Measurements from ENCODE around the gene UBE2G1. TPM values are rescaled to one million over a fixed set of nuclear protein-coding genes. Genes with fewer than 3 reads are reported as not detected.

Gene UBE2G1
- total and polyA plus RNA-seq, 2 of the 8 experiments (the other 6 are each of a cell fraction or from before 2014, with no cell fraction given): 73.9 to 170 TPM

- Histone ChIP-seq H2BK5ac (ENCODE audit: low read depth, low read length) (peak overlapping the region; percentile 100; the same call in 1 of the 2 replicates), H2BK20ac (ENCODE audit: low read length) (peak overlapping the region; percentile 99), H4K5ac (ENCODE audit: insufficient read length, low read depth, low read length) (peak overlapping the region; percentile 47), H3K27ac (ENCODE audit: low read depth, low read length) (peak overlapping the region; percentile 99; the same call in 1 of the 2 replicates), H4K20me1 (replicated peaks in 1 of 2; ENCODE audit: control insufficient read depth in 1 of 2, insufficient read depth in 2 of 2, low read length in 2 of 2) (no peaks in the 10 kb centered on the region), H3K79me1 (ENCODE audit: low read depth, low read length) (no peaks in the 10 kb centered on the region), H3K4me1 (replicated peaks in 1 of 4; ENCODE audit: control insufficient read depth in 3 of 4, insufficient read depth in 4 of 4, low read length in 3 of 4) (peaks cover 3 to 19% (median 15%) of the 10 kb centered on the region in 4 experiments), H3K14ac (ENCODE audit: insufficient read length) (no peak overlapping the region), H3K4me2 (ENCODE audit: insufficient read depth in 1 of 2, low read depth in 2 of 2, low read length in 2 of 2) (no peak overlapping the region; a peak in 1 of 4 replicates), H2AK5ac (ENCODE audit: low read depth, low read length) (peak overlapping the region; percentile 98), H3K23ac (ENCODE audit: insufficient read length) (no peak overlapping the region), H2BK120ac (replicated peaks; ENCODE audit: low read depth, low read length) (peak overlapping the region; percentile 47), H3K56ac (replicated peaks; ENCODE audit: insufficient read length, low read depth, low read length) (no peak overlapping the region), H3K4me3 (ENCODE audit: extremely low read depth in 1 of 4, insufficient read depth in 2 of 4, low read depth in 3 of 4, low read length in 4 of 4) (no peak overlapping the region), H2BK15ac (ENCODE audit: low read length) (peak overlapping the region; percentile 88; the same call in 1 of the 2 replicates), H2BK12ac (ENCODE audit: low read depth, low read length) (peak overlapping the region; percentile 100), H3K4ac (replicated peaks; ENCODE audit: insufficient read length, low read depth, low read length) (peak overlapping the region; percentile 12), H3K36me3 (ENCODE audit: control insufficient read depth in 2 of 4, insufficient read depth in 4 of 4, low read length in 3 of 4) (no peaks in the 10 kb centered on the region), H3K27me3 (replicated peaks in 1 of 4; ENCODE audit: control insufficient read depth in 3 of 4, extremely low read depth in 1 of 4, insufficient read depth in 3 of 4, low read length in 3 of 4) (no peaks in the 10 kb centered on the region; a peak in 1 of 7 replicates), H3K79me2 (ENCODE audit: control insufficient read depth in 1 of 2, insufficient read depth in 2 of 2, low read length in 2 of 2) (no peaks in the 10 kb centered on the region), H3K9me3 (ENCODE audit: insufficient read depth in 2 of 2, low read depth in 1 of 2, low read length in 1 of 2) (no peaks in the 10 kb centered on the region), H4K8ac (ENCODE audit: extremely low read depth, insufficient read depth, low read length) (peak overlapping the region; percentile 47; the same call in 1 of the 2 replicates), H3K23me2 (ENCODE audit: low read depth, low read length) (peaks cover 3% of the 10 kb centered on the region; the same call in 1 of the 2 replicates), H4K91ac (replicated peaks; ENCODE audit: insufficient read length, low read length) (peak overlapping the region; percentile 97), H3K9ac (replicated peaks in 1 of 4; ENCODE audit: extremely low read depth in 1 of 4, low read depth in 3 of 4, low read length in 3 of 4) (0 out of 7 replicates have a peak overlapping the region, but pooled peaks of 1 of the 4 experiments have one; percentile 7), H3K18ac (ENCODE audit: extremely low read depth, low read length) (peak overlapping the region; percentile 97), H2AFZ (ENCODE audit: low read length) (no peak overlapping the region)
- FAIRE-seq (no peak), DNase-seq (ENCODE audit: low read depth in 1 of 2, low spot score in 2 of 2) (no peak)
- ChIA-PET CTCF (ENCODE audit: partially characterized antibody) (interaction anchor here (0.6 to 2.0 kb wide), 7 partner anchors 13 to 196 kb away, joined by 3 to 5 read pairs (median 3); no protein-coding TSS in a partner anchor), POLR2A (ENCODE audit: partially characterized antibody) (interaction anchor here (0.7 to 4.6 kb wide), 10 partner anchors 8 to 138 kb away, joined by 3 to 45 read pairs (median 4); partner anchors contain the start of gene UBE2G1)
- WGBS, 2 experiments (ENCODE audit: extremely low coverage in 1 of 2, insufficient coverage in 1 of 2, insufficient read length in 1 of 2, insufficient replicate concordance in 2 of 2, low coverage in 1 of 2, low lambda C conversion rate in 2 of 2, missing lambda C conversion rate in 1 of 2): 91% methylated on average over 5 of the region's 5 CpGs; no CpG with 5 or more reads in 1 of the 2 experiments
- TF ChIP-seq EZH2 (IDR thresholded peaks at IDR 0.05; ENCODE audit: low read depth, low read length, severe bottlenecking): no peak
- TF ChIP-seq TEAD4 (IDR thresholded peaks at IDR 0.05; ENCODE audit: low read depth, low read length): no peak
- TF ChIP-seq BACH1 (IDR thresholded peaks at IDR 0.05; ENCODE audit: low read length): no peak
- no peak for TF ChIP-seq TCF12 (IDR thresholded peaks at IDR 0.05; ENCODE audit: low read depth, low read length)
- no peak for TF ChIP-seq SIX5 (IDR thresholded peaks at IDR 0.05; ENCODE audit: low read depth, low read length)
- TF ChIP-seq RNF2 (IDR thresholded peaks at IDR 0.05; ENCODE audit: borderline replicate concordance, low read depth, low read length, missing control alignments, poor library complexity, severe bottlenecking): no peak
- TF ChIP-seq BCL11A (IDR thresholded peaks at IDR 0.05; ENCODE audit: low read depth in 2 of 2, low read length in 2 of 2): no peak
- no peak for TF ChIP-seq CHD1 (IDR thresholded peaks at IDR 0.05; ENCODE audit: low read depth, low read length)
- no peak for TF ChIP-seq GABPA (IDR thresholded peaks at IDR 0.05; ENCODE audit: borderline replicate concordance, insufficient read depth, low read length)
- no peak for TF ChIP-seq HDAC2 (IDR thresholded peaks at IDR 0.05; ENCODE audit: borderline replicate concordance in 1 of 2, low read depth in 2 of 2, low read length in 2 of 2)
Observed at GRCh38 chr17:4394208-4395110, 28.0 kb upstream of the UBE2G1 start.

Measured in H1 (cell line).